RCC 7860 (cell line): ENCODE data around the gene CDS2.
"Not testable (repeated sequence)": the region's sequence is repeated elsewhere in the genome, so short reads cannot be mapped to it uniquely, and the experiment has no call there.

ENCODE experiments used
- DNase-seq: peaks from one replicate; pipeline ENCODE4 v3.0.0-alpha.2; 2015; ENCODE audit warnings: low spot score
- FAIRE-seq: peaks from 2 replicates; lab custom pipeline; 2012; peaks lifted over from hg19 to GRCh38; lab: Jason Lieb, UNC

CDS2 gene

DNA sequence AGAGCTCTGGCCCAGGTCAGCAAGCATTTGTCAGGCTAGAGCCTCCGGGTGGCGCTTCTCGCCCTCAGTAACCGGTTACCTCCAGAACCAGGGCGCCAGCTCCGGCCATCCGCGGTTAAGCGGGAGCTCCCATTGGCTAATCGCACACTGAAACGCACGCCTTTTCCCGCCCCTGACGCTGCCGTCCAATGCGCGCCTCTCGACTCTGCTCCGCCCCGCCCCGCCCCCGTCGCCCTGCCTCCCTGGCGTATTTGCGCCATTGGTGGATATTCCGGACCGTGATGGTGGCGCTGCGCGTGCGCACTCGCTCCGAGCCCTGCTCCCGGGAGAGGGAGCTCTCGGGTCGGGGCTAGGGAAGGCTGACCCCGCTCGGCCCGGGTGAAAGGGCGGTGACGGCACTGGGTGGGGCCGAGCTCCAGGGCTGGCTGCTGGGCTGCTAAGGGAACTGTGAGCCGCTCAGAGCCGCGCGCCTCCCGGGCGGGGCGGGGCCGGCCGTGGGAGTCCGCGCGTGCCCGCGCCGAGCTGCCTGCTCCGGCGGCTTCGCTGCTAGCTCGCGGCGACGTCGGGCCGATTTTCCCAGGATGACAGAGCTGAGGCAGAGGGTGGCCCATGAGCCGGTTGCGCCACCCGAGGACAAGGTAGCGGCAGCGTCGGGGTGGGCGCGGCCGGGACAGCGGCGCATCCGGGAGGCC, at the start of gene CDS2:
Gene CDS2 (plus strand): TSS at position 497 of the 692 bp plus-strand sequence. CDS start 85 bp downstream, at position 582.
- DNase-seq (peak; percentile 96), FAIRE-seq (peak; percentile 80)

DNA sequence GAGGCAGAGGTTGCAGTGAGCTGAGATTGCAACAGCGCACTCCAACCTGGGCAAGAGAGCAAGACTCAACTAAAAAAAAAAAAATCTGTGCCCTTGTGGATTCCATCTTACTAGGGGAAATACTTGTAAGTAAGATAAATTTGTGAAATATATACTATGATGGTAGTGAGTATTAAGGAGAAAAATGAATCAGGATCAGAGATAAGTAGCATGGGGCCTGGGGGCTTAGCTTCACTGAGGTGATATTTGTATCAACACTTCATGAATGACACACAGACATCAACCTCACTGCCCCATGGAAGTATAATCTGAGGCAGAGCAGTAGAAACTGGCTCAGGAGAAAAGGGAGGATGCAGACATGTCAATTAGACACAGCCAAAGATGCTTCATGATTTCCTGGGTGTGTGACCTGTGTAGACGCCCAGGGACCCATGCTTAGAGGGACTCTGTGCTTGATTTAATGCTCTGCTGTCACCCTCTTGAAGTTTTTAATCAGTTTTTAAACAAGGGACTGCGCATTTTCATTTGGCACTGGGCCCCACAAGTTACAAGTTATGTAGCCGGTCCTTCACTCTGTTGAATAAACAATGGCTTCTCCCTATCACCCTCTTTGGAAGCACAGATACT, 48.9 kb upstream of the CDS2 start:
- no peak for DNase-seq

DNA sequence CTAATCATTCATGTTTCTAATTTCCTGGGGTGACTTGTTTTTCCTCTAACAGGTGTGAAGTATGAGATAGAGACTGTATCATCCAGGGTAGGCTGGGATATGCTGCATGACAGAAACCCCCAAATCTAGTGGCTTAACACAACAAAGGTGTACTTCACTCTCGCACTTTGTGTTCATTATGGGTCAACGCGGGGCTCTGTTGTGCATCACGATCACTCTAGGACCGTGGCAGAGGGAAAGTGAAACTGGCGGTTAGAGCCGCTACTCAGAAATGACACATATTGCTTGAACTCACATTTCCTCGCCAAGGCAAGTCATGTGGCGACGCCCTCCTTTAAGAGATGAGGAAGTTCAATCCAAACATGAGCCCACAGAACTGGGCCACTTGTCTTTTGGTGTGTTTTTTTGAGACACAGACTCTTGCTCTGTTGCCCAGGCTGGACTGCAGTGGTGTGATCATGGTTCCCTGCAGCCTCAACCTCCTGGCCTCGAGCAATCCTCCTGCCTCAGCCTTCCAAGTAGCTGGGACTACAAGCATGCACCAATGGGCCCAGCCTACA, 48.3 kb upstream of the CDS2 start:
- no peak for FAIRE-seq
- DNase-seq = no peak

More for the DNA sequence above, 48.9 kb upstream of the CDS2 start:
- FAIRE-seq = no peak

DNA sequence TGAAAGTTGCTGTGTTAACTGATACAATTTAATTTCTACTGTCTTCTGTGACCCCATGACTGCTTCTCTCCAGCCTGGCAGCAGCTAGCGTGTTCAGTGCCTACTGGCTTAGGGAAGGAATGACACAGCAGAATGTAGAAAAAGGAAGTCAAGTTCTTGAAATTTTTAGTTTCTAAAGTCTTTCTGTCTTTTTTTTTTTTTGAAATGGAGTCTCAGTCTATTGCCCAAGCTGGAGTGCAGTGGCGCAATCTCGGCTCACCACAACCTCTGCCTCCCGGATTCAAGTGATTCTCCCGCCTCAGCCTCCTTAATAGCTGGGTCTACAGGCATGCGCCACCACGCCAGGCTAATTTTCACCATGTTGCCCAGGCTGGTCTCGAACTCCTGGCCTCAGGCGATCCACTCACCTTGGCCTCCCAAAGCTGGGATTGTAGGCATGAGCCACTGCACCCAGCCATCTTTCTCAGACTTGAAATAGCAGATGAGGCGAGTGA, 46.4 kb upstream of the CDS2 start:
- FAIRE-seq (no peak), DNase-seq (no peak)

DNA sequence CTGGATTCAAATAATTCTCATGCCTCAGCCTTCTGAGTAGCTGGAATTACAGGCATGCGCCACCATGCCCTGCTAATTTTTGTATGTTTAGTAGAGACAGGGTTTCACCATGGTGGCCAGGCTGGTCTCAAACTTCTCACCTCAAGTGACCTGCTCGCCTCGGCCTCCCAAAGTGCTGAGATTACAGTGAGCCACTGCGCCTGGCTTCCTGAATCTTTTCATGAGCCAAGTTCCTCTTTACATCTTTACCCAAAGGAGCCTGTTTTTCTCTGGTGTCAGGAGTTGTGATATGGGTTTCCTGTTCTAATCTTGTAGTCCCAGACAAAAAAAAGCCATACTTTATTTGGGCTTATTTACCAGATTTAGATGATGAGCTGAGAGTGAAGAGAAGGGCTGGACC, 41.4 kb upstream of the CDS2 start:
- DNase-seq = no peak

DNA sequence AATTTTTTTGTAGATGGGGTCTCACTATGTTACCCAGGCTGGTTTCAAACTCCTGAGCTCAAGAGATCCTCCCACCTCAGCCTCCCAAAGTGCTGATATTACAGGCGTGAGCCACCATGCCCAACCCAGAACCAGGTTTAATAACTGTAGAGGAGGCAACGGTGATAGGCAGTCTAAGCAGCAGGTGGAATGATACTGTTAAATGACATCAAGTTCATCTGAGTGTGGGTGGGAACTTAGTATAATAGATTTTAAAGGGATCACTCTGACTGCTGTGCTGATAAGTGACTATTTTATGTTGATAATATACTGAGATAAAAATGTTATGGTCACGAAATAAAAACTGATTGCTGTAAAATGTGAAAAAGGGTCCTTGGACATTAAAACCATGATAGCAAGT, 38.1 kb upstream of the CDS2 start:
- FAIRE-seq = no peak
- no peak for DNase-seq

More for the DNA sequence above, 41.4 kb upstream of the CDS2 start:
- FAIRE-seq = no peak

DNA sequence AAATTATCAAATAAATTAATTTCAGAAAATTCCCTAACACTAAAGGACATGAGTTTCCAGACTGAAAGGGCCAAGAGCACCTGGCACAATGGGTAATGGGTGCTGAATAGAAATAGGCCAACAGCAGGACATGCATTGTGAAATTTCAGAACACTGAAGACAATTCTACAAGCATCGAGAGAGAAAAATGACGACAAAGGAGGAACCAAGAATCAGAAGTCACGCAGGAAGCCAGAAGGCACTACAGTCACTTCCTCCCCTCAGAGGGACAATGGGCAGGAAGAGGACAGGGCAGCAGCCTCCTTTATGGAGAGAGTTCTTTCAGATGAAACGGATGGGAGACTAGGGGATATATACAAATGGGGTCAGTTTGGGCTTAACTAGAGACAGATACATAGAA, 36.6 kb upstream of the CDS2 start:
- no peak for DNase-seq

DNA sequence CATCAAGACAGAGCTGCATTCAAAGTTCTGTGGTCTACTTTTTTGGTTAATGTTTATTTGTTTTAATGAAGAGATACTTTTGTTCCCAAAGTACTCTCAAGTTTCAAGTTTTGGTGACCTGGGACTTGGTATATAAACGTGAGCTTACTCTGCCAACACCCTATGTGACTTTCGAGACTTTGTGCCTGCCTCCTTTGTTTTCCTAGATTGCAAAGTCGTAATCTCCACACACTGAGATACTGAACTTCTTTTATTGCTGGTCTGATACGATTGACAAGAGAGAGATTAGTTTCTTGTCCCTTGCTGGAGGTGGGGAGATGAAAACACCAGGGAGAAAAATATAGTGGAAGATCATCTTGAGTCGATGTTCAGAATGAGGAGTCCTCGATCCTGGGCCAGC, 34.9 kb upstream of the CDS2 start:
- FAIRE-seq = no peak
- DNase-seq = no peak

More for the DNA sequence above, 36.6 kb upstream of the CDS2 start:
- no peak for FAIRE-seq

DNA sequence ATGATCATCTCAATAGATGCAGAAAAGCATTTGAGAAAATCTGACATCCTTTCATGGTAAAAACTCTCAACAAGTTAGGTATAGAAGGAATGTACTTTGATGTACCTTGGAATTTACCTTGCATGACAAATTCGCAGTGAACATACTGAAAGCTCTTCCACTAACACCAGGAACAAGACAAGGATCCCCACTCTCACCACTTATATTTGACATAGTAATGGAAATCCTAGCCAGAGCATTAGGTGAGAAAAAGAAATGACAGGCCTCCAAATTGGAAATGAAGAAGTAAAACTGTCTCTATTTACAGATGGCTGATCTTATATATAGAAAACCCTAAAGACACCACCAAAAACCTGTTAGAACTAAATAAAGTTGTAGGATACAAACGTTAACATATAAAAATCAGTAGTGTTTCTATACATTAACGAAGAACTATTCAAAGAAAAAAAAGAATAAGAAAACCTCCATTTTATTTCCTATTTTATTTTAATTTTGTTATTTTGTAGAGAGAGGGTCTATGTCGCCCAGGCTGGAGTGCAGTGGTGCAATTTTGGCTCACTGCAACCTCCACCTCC, 34.0 kb upstream of the CDS2 start:
- FAIRE-seq (no peak), DNase-seq (no peak)

DNA sequence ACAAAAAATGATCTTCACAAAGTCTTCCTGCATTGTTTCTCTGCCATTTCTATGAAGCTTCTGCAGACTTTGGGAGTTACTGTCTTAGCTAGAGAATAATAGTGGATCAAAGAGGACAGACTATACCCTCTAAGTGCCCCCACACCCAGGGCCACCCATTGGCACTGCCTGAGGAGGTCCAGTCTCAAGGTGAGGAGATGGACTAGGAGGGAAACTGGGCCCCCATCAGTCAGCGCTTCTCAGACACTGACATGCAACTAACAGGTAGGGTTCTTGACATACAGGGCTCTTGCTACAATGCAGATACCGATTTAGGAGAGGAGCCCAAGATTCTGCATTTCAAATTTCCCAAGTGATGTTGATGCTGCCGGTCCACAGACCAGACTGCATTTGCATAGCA, 31.4 kb upstream of the CDS2 start:
- no peak for FAIRE-seq

DNA sequence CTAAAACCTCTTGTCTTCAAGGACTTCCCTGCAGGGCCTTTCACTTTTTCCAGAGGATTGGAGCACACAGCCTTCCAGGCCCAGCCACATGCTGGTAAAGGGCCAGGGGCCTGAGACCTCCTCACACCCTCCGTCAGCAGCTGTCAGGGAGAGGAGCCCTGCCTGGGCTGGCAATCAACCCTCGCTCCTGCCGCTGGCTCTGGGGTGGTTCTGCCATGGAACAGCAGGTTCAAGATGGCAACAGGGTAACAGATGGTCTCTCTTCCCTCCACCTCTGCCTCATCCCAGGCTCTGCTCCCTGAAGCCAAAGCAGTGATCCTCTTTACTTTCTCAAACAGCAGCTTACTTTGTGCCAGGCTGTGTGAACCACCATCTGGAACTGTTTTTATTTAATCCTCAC, 30.9 kb upstream of the CDS2 start:
- DNase-seq (no peak), FAIRE-seq (no peak)

More for the DNA sequence above, 31.4 kb upstream of the CDS2 start:
- no peak for DNase-seq

DNA sequence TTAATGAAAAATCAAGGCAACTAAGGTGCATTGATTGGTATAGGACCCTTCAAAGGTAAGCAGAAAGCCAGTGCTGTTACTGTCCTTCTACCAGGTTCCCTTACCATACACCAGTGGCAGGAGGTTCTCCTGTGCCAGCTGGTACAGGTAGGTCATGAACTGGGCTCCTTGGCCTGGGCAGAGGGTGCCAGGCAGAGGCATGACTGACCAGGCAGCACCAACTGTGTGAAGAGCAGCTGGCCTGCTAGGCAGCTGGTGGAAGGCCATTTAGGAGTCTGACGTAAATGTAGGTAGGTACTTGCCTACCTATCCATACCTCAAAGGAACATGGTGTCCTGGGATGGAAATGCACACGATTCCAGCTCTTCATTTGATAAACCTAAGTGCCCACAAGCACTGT, 30.3 kb upstream of the CDS2 start:
- DNase-seq = no peak
- FAIRE-seq = no peak

DNA sequence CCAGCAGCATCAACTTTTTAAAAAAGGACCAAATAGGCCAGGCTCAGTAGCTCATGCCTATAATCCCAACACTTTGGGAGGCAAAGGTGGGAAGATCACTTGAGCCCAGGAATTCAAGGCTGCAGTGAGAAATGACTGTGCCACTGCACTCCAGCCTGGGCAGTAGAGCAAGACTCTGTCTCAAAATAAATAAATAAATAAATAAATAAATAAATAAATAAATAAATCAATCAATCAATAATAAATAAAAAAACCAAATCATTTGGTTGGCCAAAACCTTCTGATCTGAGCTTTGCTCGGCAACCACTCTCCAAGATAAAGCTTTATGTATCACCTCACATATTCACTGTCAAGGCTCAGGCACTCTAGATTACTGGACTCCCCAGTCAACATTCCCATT, 27.8 kb upstream of the CDS2 start:
- not testable (repeated sequence) for FAIRE-seq, DNase-seq

DNA sequence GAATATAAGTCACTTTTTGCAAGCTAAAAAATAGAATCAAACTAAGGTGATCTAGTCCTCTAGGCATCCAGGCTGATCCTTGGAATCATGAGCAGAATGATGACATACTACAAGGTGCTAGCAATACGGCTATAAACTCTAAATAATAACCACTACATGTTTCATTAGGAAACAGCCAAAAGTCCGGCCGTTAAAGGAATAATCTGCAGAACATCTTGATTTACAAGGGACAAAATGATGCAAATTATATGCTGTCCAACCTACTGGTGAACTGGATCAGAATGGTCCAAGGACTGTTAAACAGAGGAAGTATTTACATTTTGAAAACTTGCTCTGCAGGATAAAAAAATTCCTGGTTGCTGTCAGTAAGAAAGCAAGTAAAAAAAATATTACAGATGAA, 26.9 kb upstream of the CDS2 start:
- not testable (repeated sequence) for DNase-seq, FAIRE-seq

DNA sequence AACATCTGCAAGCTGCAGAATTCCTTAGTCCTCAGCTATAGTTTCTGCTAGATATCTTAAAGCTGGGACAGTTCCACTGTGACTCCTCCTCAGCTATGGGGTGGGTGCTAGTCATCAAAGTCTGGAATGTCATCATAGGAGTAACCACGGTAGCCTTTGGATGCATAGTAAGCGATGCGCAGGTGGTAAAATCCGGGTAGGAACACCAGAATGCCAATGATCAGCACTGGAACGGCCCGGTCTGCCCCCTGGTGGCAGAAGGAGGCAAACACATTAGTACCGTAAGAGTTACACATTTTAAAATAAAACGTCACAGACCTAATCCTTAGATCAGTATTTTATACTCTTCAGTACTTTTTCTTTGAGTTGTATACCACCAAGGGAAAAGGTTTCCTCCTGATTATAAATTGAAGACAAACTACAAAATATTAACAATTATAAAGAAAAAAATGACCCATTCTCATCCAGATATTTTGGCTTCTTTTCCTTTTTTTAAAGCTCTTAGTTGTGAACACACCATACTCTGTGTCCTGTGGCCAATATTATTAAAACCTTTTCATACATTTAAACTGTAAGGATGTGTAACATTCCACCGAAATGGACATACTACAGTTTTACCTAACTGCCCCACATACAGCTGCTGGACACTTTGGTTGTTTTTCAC, 26.0 kb upstream of the CDS2 start:
- DNase-seq (peak; percentile 44), FAIRE-seq (no peak)

DNA sequence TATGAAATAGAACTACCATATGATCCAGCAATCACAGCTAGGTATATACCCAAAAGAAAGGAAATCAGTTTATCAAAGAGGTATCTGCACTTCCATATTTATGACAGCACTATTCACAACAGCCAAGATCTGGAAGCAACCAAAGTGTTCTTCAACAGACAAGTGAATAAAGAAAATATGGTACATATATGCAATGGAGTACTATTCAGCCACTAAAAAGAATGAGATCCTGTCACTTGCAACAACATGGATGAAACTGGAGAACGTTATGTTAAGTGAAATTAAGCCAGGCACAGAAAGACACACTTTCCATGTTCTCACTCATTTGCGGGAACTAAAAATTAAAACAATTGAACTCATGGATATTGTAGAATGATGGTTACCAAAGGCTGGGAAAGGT, 22.3 kb upstream of the CDS2 start:
- no peak for DNase-seq
- no peak for FAIRE-seq

DNA sequence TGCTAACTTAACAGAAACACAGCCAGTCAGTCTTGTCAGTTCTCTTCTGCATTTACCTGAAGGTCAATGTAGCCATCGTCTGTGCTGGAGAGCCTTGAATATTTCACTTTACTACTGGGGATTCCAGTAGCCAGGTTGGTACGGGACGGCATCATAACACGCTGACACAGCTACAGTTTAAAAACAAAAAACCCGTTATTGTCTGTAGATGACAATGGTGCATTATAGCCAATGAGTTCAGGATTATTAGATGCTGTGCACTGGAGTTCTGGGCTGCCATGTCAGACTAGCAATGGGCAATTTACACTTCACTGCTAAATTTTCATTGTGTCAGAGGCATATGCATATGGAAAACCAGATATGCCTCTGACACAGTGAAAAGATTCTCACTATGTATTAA, 17.5 kb upstream of the CDS2 start:
- FAIRE-seq = no peak
- DNase-seq = no peak

DNA sequence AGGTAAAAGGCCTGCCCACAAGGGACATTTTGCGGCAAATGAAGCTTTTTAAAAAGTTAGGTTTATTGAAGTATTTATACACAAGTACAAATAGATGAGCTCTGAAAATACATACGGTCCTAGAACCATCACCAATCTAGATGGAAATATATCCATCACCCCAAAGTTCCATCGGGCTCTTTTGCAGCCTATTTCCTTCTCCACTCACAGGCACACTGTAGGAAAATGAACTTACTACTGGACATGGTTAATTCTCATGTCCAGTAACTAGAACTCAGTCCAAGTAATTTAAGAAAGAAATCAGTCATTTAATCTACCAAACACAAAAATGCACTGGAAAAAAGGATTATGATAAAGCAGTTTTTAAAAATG, 13.2 kb upstream of the CDS2 start:
- no peak for DNase-seq
- no peak for FAIRE-seq

DNA sequence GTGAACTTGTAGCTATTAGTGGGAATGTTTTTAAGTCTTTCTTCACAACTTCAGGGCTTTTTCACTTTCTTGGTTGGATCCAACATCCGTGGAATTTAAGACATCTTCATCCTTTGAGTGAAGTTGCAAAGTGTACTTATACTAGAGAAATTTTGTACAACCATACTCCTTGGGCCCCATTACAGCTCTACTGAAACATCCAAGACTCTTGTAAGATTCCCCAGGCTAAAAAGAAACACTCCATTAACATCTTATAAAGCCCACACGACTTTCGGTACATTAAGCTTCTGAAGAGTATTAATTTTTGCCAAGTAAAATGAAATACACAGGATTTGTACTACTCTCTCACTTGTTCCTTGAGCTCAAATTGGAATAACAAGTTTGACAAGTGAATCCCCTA, 12.4 kb upstream of the CDS2 start:
- DNase-seq = no peak
- no peak for FAIRE-seq

DNA sequence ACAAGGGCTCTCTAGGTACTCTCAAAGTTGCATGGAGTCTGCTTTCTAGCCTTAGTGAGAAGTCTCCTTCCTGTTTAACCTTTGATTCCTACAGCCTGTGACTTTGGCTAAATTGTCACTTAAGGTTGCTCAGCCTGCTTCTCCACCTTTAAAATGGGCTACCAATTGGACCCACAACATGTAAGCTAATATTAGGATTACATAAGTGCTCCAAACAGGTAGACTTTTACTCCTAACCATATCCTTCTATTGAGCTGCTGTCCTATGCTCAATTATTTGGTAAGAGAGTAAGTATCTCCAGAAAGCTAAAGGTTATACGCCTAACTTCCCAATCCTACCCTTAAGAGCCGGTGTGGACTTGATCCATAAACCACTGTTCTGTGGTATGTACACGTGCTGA, 9.9 kb upstream of the CDS2 start:
- DNase-seq (no peak), FAIRE-seq (no peak)
